ENCODE data around the gene DLG3. TPM values are rescaled to one million over a fixed set of nuclear protein-coding genes. Genes with fewer than 3 reads are reported as not detected.
"Not testable (repeated sequence)": the region's sequence is repeated elsewhere in the genome, so short reads cannot be mapped to it uniquely, and the experiment has no call there.

The DLG3 gene
- total RNA-seq, result 10 to 100 TPM in 2 of 4 donors, 1 to 10 TPM in 2; 5.0 to 14.5 (median 10.4) TPM

DNA sequence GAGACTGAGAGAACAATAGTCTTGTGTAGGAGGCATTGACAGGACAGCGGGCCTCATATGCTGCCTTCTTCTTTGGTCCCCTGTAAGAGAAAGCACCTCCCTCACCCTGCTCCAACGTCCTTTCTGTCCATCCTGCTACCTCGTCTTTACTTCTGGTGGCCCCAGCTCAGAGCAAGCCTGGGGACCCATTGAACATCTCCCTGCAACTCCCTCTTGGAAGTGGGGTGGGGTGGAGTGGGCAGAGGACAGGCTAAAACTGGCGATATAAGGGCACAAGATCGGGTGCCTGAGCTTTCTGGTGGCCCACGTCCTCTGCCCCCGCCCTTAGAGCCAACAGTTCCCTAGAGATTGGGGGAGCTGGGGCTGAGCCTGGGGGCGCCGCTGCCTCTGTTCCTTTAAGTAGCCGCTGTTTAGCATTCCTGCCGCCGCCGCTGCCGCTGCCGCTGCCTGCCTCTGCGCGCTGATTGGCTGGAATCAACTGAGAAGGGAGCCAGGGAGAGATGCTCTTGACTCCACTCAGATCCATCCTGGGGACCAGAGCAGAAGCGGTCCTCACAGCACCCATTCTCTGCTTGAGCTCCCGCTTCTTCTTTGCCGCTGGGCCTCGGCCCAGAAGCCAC is at the start of gene DLG3:
TSS of gene DLG3 (plus strand) at position 510 of the 620 bp plus-strand sequence. CDS start 367 bp downstream, outside the sequence.
- Histone ChIP-seq H3K9me3 (no peaks in the 10 kb centered on the region), H3K4me1 (peaks cover 0 to 11% (median 0%) of the 10 kb centered on the region in 4 donors), H3K27me3 (peaks cover 0 to 44% of the 10 kb centered on the region in 2 donors), H3K4me3 (peak within 1 kb of the TSS in 1 of 4 donors; percentile 34), H3K27ac (no peak within 1 kb of the TSS), H3K36me3 (no peaks in the 10 kb centered on the region)
- WGBS, 2 donors, result 14 to 41% methylated on average over 4 to 21 of the region's 21 CpGs
- no peak for DNase-seq (ENCODE audit: low spot score in 2 of 2)
- no peak for TF ChIP-seq EP300 (IDR thresholded peaks at IDR 0.05)
- TF ChIP-seq, protein P1, sequence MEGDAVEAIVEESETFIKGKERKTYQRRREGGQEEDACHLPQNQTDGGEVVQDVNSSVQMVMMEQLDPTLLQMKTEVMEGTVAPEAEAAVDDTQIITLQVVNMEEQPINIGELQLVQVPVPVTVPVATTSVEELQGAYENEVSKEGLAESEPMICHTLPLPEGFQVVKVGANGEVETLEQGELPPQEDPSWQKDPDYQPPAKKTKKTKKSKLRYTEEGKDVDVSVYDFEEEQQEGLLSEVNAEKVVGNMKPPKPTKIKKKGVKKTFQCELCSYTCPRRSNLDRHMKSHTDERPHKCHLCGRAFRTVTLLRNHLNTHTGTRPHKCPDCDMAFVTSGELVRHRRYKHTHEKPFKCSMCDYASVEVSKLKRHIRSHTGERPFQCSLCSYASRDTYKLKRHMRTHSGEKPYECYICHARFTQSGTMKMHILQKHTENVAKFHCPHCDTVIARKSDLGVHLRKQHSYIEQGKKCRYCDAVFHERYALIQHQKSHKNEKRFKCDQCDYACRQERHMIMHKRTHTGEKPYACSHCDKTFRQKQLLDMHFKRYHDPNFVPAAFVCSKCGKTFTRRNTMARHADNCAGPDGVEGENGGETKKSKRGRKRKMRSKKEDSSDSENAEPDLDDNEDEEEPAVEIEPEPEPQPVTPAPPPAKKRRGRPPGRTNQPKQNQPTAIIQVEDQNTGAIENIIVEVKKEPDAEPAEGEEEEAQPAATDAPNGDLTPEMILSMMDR (IDR thresholded peaks at IDR 0.05), result no peak
- no peak for TF ChIP-seq POLR2A (IDR thresholded peaks at IDR 0.05)

- H3K27ac ChIP-seq, result no peak overlapping the region
- 51 to 69% methylated on average over 4 of the region's 4 CpGs for WGBS, 2 donors
- TF ChIP-seq POLR2A (IDR thresholded peaks at IDR 0.05) (no peak), EP300 (IDR thresholded peaks at IDR 0.05) (no peak)
- TF ChIP-seq, protein P1 (IDR thresholded peaks at IDR 0.05), result no peak
Observed at GRCh38 chrX:70398899-70399298, 45.7 kb upstream of the DLG3 start.

GRCh38 chrX:70400181-70400580 is 44.5 kb upstream of the DLG3 start:
- H3K27me3 ChIP-seq; H3K36me3 ChIP-seq; H3K9me3 ChIP-seq; H3K27ac ChIP-seq; H3K4me3 ChIP-seq; H3K4me1 ChIP-seq; DNase-seq (ENCODE audit: low spot score in 2 of 2): not testable (repeated sequence)
- WGBS, 2 donors, result 99 to 100% methylated on average over 1 to 3 of the region's 3 CpGs

More at GRCh38 chrX:70398899-70399298, 45.7 kb upstream of the DLG3 start:
- H3K27me3 ChIP-seq, result no peaks in the 10 kb centered on the region
- H3K36me3 ChIP-seq, result no peaks in the 10 kb centered on the region
- H3K9me3 ChIP-seq, result no peaks in the 10 kb centered on the region
- H3K4me1 ChIP-seq, result no peaks in the 10 kb centered on the region
- DNase-seq (ENCODE audit: low spot score in 2 of 2), result no peak
- H3K4me3 ChIP-seq, result no peak overlapping the region

- TF ChIP-seq EP300 (IDR thresholded peaks at IDR 0.05) (no peak), POLR2A (IDR thresholded peaks at IDR 0.05) (no peak)
- TF ChIP-seq, protein P1 (IDR thresholded peaks at IDR 0.05), result no peak
- DNase-seq (ENCODE audit: low spot score in 2 of 2), result no peak
- Histone ChIP-seq H3K27ac (no peak overlapping the region), H3K9me3 (no peaks in the 10 kb centered on the region), H3K4me1 (no peaks in the 10 kb centered on the region), H3K4me3 (no peak overlapping the region), H3K27me3 (no peaks in the 10 kb centered on the region), H3K36me3 (no peaks in the 10 kb centered on the region)
- 68 to 82% methylated on average over 2 of the region's 2 CpGs for WGBS, 2 donors
Observed at GRCh38 chrX:70402721-70403120, 41.9 kb upstream of the DLG3 start.

DNA sequence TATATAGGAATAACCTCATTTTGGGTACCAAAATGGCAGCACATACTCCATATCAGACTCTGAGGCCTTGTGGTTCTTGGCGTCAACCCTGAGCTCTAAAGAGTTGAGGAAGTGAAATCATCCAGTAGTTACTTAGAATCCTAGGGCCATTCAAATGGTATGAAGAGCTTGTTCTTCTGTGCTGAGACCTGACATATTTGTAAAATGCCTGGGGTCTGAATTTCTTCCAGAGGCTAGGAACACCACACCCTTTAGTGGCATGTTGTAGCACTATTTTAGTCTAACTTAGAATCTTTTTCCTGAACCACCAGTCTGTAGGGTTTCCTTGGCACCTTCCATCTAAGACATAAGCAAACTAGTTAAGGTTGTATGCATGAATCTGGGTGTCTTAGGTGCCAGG is 39.6 kb upstream of the DLG3 start:
- H3K27ac ChIP-seq, result no peak overlapping the region
- 100% methylated on average over 1 of the region's 1 CpG; no CpG with 5 or more reads in 1 of the 2 donors for WGBS, 2 donors
- H3K9me3 ChIP-seq, result no peaks in the 10 kb centered on the region
- no peaks in the 10 kb centered on the region for H3K36me3 ChIP-seq
- no peaks in the 10 kb centered on the region for H3K4me1 ChIP-seq
- H3K27me3 ChIP-seq, result no peaks in the 10 kb centered on the region
- DNase-seq (ENCODE audit: low spot score in 2 of 2), result no peak
- H3K4me3 ChIP-seq, result no peak overlapping the region
- TF ChIP-seq EP300 (IDR thresholded peaks at IDR 0.05) (no peak), POLR2A (IDR thresholded peaks at IDR 0.05) (no peak)
- TF ChIP-seq, protein P1 (IDR thresholded peaks at IDR 0.05), result no peak

Measured in tibial nerve (tissue), 4 donors.